K562 (cell line): ENCODE results near the gene FIZ1. TPM values are rescaled to one million over a fixed set of nuclear protein-coding genes. Genes with fewer than 3 reads are reported as not detected.

Experiments used
- ATF7 ChIP-seq: fragments of 450-650 bp; IDR thresholded peaks from 2 replicates; pipeline ENCODE4 v1.7.1; 2014; ENCODE audit warnings: mild to moderate bottlenecking, moderate library complexity
- ETV5 ChIP-seq: sonication (generic); formaldehyde crosslinking; IDR thresholded peaks from 2 replicates; pipeline ENCODE4 v1.4.0; 2020; ENCODE audit warnings: low read depth, mild to moderate bottlenecking, missing genetic modification reagents
- GABPB1 ChIP-seq: sonication (generic); formaldehyde crosslinking; IDR thresholded peaks from 2 replicates; pipeline ENCODE4 v1.8.0; 2022; ENCODE audit warnings: mild to moderate bottlenecking, missing genetic modification reagents
- HLTF ChIP-seq: fragments of 450-650 bp; IDR thresholded peaks from 2 replicates; pipeline ENCODE4 v1.6.1; 2016
- POLR3G ChIP-seq: IDR thresholded peaks from 2 replicates; pipeline ENCODE4 v1.6.1; 2011; ENCODE audit not compliant: insufficient read length, insufficient replicate concordance; ENCODE audit errors: extremely low read depth
- ZNF263 ChIP-seq: sonication (generic); formaldehyde crosslinking; IDR thresholded peaks from 2 replicates; pipeline ENCODE4 v1.8.0; 2022; ENCODE audit warnings: mild to moderate bottlenecking, missing genetic modification reagents, borderline replicate concordance
- ZNF3 ChIP-seq: fragments of 250-450 bp; sonication (Bioruptor Pico); IDR thresholded peaks from 2 replicates; pipeline ENCODE4 v1.5.0; 2021; ENCODE audit warnings: mild to moderate bottlenecking, moderate library complexity
- ZNF57 ChIP-seq: fragments of 450-650 bp; formaldehyde crosslinking; IDR thresholded peaks from 2 replicates; pipeline ENCODE4 v1.4.0; 2020; ENCODE audit warnings: mild to moderate bottlenecking, moderate library complexity
- ZNF764 ChIP-seq: fragments of 250-450 bp; sonication (Bioruptor Pico); IDR thresholded peaks from 2 replicates; pipeline ENCODE4 v1.4.0; 2020; ENCODE audit warnings: low read depth, mild to moderate bottlenecking, moderate library complexity
- ZSCAN29 ChIP-seq: fragments of 450-650 bp; IDR thresholded peaks from 2 replicates; pipeline ENCODE4 v1.6.1; 2017
- polyA plus RNA-seq, 8 experiments: library from polyadenylated mRNA; depleted of rRNA in 4 of 8; stranded (reverse) in 5 of 8; unstranded in 3 of 8; fragments of >200 nt; fragmentation: Nextera tagmentation in 2 of 8; fragmentation: Illumina TruSeq in 1 of 8; extraction: Ambion mirVana in 2 of 8; extraction: Trizol in 1 of 8; gene quantifications; 2 replicates each; pipeline versions ENCODE4 v1.2.1 to v1.2.3, GENCODE V29; 2011 to 2014; ENCODE audit warnings: inconsistent platforms in 1 of 8, missing spikeins in 1 of 8
- total RNA-seq, 7 experiments: library from RNA; depleted of rRNA in 6 of 7; stranded (reverse); fragments of >200 nt in 6 of 7; fragmentation: Illumina TruSeq in 2 of 7; extraction: Trizol in 2 of 7; gene quantifications; 2 replicates each; pipeline versions ENCODE4 v1.2.1 to v1.2.3, GENCODE V29; 2011 to 2021; ENCODE audit warnings: low replicate concordance in 1 of 7
- TF ChIP-seq, protein P1 (sequence below): fragments of 250-450 bp; sonication (Bioruptor Pico); IDR thresholded peaks from 2 replicates; pipeline ENCODE4 v1.5.0; 2021; ENCODE audit warnings: mild to moderate bottlenecking, moderate library complexity
- TF ChIP-seq, protein P2 (sequence below): sonication (generic); formaldehyde crosslinking; IDR thresholded peaks from 2 replicates; pipeline ENCODE4 v1.8.0; 2023; ENCODE audit warnings: missing genetic modification reagents, mild to moderate bottlenecking, borderline replicate concordance
- TF ChIP-seq, protein P3 (sequence below): fragments of 450-650 bp; formaldehyde crosslinking; IDR thresholded peaks from 2 replicates; pipeline ENCODE4 v1.4.0; 2020; ENCODE audit warnings: mild to moderate bottlenecking
- TF ChIP-seq, protein P4 (sequence below): fragments of 250-450 bp; sonication (Bioruptor Pico); IDR thresholded peaks from 2 replicates; pipeline ENCODE4 v1.8.0; 2022; ENCODE audit warnings: moderate library complexity, mild to moderate bottlenecking, inconsistent platforms

The FIZ1 gene
- total and polyA plus RNA-seq, 9 of the 15 experiments (the other 6 are each of a cell fraction or from before 2014, with no cell fraction given), result 0.79 to 17.5 (median 5.5) TPM

DNA sequence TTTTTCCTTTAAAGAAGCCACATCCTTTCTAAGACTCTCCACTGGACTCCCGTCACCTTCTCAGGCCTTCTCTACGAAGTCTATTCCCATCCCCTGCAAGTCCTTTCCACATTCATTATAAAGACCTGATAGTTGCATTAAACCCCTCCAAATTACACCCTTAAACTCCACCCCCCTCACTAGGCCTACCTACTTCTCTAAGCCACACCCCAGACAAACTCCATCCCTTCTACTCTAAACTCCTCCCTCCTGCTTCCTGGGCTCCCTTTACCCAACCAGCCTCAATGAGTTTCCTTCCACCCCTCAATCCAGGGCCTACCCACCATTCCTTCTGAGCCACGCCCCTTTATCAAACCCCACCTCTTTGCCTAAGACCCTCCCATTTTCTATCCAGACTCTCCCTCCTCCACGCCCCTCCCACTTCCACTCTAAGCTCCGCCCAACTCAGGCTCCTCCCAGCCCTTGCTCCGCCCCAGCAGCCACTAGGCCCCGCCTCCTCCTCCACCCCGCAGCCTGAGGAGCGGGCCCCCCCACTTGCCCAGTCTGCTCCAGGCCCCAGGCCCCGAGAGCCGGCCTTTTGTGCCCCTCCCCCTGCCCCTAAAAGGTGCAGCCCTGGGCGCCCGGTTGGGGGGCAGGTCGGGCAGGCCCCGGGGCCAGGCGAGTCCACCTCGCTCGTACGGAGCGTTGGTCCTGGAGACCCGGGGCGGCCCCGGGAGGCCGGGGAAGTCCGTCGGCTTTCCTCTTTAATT is 424 bp downstream of the FIZ1 start (continued):
- TF ChIP-seq, protein P1, sequence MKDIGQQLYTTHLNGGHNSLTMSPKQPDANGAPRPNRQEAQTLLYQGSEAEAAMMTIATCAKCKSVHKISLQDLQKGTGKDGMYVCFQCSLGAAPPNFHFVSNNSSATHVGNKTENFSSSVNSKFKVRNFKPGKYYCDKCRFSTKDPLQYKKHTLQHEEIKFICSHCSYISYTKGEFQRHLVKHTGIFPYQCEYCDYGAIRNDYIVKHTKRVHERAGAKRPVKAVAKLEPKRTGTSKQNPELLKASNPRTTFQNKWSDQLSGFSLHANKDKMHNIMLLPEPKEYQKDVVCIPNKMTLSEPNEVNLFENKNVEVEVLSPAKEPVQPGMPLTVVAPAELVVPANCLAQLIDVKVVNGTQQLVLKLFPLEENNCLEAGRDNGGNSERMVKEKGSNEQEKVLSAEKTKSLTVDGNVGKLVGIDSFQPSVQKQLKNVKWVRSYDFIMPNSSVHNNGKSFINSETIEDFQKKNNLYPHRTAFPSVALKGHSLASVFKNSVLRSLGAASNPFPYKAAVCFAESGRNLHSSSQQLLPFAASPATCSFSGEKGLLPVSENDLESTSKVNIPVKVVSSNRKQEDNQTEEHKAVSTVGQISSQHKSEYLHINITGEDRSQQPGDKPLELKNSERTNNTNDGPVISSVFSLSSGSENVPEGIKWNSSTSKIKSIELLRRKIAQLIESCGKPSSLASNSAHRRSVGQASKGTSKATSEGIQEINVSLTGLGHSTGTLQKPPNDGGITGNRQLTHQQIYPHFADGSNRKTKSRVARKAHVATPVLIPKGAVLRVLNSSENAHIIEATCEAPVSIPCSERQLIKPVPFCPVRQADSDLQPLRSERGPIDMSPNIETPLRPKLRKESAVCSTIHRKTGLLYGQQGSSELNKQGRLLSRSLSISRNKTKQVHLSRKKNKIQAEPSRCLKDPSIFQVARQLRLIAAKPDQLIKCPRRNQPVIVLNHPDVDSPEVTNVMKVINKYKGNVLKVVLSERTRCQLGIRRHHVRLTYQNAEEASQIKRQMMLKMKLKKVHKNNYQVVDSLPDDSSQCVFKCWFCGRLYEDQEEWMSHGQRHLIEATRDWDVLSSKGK (CRISPR knock-in tag), result no peak
- TF ChIP-seq POLR3G (no peak), ZNF3 (CRISPR knock-in tag) (no peak), ZNF263 (CRISPR knock-in tag) (no peak; the same call in none of the 2 replicates), ZNF764 (CRISPR knock-in tag) (no peak; the same call in 1 of the 2 replicates), ETV5 (no peak), GABPB1 (no peak), ATF7 (peak; percentile 71; the same call in 1 of the 2 replicates), ZSCAN29 (no peak), HLTF (no peak), ZNF57 (peak; percentile 48; the same call in 1 of the 2 replicates)
- TF ChIP-seq, protein P2, sequence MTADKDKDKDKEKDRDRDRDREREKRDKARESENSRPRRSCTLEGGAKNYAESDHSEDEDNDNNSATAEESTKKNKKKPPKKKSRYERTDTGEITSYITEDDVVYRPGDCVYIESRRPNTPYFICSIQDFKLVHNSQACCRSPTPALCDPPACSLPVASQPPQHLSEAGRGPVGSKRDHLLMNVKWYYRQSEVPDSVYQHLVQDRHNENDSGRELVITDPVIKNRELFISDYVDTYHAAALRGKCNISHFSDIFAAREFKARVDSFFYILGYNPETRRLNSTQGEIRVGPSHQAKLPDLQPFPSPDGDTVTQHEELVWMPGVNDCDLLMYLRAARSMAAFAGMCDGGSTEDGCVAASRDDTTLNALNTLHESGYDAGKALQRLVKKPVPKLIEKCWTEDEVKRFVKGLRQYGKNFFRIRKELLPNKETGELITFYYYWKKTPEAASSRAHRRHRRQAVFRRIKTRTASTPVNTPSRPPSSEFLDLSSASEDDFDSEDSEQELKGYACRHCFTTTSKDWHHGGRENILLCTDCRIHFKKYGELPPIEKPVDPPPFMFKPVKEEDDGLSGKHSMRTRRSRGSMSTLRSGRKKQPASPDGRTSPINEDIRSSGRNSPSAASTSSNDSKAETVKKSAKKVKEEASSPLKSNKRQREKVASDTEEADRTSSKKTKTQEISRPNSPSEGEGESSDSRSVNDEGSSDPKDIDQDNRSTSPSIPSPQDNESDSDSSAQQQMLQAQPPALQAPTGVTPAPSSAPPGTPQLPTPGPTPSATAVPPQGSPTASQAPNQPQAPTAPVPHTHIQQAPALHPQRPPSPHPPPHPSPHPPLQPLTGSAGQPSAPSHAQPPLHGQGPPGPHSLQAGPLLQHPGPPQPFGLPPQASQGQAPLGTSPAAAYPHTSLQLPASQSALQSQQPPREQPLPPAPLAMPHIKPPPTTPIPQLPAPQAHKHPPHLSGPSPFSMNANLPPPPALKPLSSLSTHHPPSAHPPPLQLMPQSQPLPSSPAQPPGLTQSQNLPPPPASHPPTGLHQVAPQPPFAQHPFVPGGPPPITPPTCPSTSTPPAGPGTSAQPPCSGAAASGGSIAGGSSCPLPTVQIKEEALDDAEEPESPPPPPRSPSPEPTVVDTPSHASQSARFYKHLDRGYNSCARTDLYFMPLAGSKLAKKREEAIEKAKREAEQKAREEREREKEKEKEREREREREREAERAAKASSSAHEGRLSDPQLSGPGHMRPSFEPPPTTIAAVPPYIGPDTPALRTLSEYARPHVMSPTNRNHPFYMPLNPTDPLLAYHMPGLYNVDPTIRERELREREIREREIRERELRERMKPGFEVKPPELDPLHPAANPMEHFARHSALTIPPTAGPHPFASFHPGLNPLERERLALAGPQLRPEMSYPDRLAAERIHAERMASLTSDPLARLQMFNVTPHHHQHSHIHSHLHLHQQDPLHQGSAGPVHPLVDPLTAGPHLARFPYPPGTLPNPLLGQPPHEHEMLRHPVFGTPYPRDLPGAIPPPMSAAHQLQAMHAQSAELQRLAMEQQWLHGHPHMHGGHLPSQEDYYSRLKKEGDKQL (CRISPR knock-in tag), result no peak
- TF ChIP-seq, protein P3, sequence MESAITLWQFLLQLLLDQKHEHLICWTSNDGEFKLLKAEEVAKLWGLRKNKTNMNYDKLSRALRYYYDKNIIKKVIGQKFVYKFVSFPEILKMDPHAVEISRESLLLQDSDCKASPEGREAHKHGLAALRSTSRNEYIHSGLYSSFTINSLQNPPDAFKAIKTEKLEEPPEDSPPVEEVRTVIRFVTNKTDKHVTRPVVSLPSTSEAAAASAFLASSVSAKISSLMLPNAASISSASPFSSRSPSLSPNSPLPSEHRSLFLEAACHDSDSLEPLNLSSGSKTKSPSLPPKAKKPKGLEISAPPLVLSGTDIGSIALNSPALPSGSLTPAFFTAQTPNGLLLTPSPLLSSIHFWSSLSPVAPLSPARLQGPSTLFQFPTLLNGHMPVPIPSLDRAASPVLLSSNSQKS (CRISPR knock-in tag), result no peak
- TF ChIP-seq, protein P4, sequence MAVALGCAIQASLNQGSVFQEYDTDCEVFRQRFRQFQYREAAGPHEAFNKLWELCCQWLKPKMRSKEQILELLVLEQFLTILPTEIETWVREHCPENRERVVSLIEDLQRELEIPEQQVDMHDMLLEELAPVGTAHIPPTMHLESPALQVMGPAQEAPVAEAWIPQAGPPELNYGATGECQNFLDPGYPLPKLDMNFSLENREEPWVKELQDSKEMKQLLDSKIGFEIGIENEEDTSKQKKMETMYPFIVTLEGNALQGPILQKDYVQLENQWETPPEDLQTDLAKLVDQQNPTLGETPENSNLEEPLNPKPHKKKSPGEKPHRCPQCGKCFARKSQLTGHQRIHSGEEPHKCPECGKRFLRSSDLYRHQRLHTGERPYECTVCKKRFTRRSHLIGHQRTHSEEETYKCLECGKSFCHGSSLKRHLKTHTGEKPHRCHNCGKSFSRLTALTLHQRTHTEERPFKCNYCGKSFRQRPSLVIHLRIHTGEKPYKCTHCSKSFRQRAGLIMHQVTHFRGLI, result no peak
